ENCODE data around the gene RBFOX2.

DNA sequence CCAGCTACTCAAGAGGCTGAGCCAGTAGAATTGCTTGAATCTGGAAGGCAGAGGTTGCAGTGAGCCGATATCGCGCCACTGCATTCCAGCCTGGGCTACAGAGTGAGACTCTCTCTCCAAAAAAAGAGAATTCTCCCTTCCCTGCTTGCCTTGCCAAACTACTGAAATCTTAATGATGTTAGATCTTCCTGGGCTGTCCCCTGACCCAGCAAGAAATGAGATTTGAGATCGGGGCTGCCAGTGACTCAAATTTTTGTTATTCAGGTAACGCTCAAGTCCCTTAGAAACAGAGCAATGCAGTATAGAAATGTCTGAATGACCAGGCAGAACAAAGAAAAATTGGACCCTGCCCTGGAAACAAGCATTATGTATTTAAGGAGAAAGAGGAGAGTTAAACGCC lies 4.0 kb upstream of the RBFOX2 start:
- TF ChIP-seq FOS (IDR thresholded peaks at IDR 0.05; ENCODE audit: borderline replicate concordance, insufficient read depth, low read length): no peak
- TF ChIP-seq, protein P1, sequence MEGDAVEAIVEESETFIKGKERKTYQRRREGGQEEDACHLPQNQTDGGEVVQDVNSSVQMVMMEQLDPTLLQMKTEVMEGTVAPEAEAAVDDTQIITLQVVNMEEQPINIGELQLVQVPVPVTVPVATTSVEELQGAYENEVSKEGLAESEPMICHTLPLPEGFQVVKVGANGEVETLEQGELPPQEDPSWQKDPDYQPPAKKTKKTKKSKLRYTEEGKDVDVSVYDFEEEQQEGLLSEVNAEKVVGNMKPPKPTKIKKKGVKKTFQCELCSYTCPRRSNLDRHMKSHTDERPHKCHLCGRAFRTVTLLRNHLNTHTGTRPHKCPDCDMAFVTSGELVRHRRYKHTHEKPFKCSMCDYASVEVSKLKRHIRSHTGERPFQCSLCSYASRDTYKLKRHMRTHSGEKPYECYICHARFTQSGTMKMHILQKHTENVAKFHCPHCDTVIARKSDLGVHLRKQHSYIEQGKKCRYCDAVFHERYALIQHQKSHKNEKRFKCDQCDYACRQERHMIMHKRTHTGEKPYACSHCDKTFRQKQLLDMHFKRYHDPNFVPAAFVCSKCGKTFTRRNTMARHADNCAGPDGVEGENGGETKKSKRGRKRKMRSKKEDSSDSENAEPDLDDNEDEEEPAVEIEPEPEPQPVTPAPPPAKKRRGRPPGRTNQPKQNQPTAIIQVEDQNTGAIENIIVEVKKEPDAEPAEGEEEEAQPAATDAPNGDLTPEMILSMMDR (IDR thresholded peaks at IDR 0.05; ENCODE audit: extremely low read depth in 1 of 2, insufficient read depth in 1 of 2, low read depth in 1 of 2, low read length in 2 of 2): no peak
- no peak for TF ChIP-seq JUN (IDR thresholded peaks at IDR 0.05; ENCODE audit: borderline replicate concordance, insufficient read depth, insufficient read length, low read depth)
- no peak for TF ChIP-seq EZH2 (IDR thresholded peaks at IDR 0.05; ENCODE audit: borderline replicate concordance, low read depth, low read length, severe bottlenecking)
